HepG2 (cell line): ENCODE data around the gene KMT2A.

Experiments used
- EZH2 ChIP-seq: conservative IDR thresholded peaks from 2 replicates; pipeline ENCODE4 v1.6.1; 2012; ENCODE audit warnings: mild to moderate bottlenecking, low read depth, low read length, moderate library complexity
- TBL1XR1 ChIP-seq: fragments of 150-350 bp; IDR thresholded peaks from 2 replicates; pipeline ENCODE4 v1.6.1; 2014; ENCODE audit warnings: borderline replicate concordance, low read length; ENCODE audit not compliant: partially characterized antibody
- ZFP37 ChIP-seq: sonication (generic); formaldehyde crosslinking; IDR thresholded peaks from 2 replicates; pipeline ENCODE4 v1.4.0; 2020; ENCODE audit warnings: missing genetic modification reagents, borderline replicate concordance

- TF ChIP-seq ZFP37 (no peak), EZH2 (no peak), TBL1XR1 (no peak)
These were observed 100.4 kb downstream of the KMT2A start for GRCh38 chr11:118536726-118537125.
